ENCODE measurements around the gene SLC37A1.
A peak's percentile ranks its signal among the peaks of the same experiment; 100 is the strongest.

The SLC37A1 gene

DNA sequence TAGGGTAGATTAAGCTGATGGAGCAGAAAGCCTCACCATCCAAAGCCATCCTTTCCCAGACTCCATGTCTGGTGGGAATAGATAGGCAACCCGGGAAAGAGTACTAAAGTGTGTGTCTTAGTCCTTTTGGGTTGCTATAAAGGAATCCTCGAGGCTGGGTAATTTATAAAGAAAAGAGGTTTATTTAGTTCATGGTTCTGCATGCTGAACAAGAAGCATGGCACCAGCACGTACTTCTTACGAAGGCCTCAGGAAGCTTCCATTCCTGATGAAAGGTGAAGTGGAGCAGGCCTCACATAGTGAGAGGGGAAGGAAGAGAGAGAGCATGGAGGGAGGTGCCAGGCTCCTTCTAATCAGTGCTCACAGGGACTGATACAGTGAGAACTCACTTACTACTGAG lies 6.2 kb upstream of the SLC37A1 start:
- DNase-seq (ENCODE audit: low read depth) = no peak

DNA sequence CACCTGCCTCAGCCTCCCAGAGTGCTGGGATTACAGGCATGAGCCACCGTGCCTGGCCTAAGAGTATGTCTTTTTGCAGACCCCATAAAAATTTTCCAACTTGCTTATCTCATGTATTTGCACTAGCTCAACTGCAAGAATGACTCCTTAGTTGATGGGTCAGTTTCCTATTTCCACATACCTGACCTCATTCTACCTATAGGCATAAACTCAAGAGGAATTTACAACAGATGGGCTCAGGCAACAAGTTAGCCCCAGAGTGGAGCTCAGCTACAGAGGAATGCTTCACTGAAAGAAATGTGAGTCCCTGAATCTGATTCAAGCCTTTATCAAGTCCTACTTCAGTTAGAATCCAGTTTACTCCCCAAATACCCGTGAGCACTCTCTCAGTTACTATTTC lies 5.3 kb upstream of the SLC37A1 start:
- DNase-seq (ENCODE audit: low read depth) = no peak

- no peak for DNase-seq (ENCODE audit: low read depth)
These were observed 4.4 kb upstream of the SLC37A1 start for GRCh38 chr21:42509244-42509643.

GRCh38 chr21:42512346-42513034 lies 1.2 kb upstream of the SLC37A1 start:
- DNase-seq (ENCODE audit: low read depth) = no peak

- DNase-seq (ENCODE audit: low read depth) = peak; percentile 43
These were observed 582 bp downstream of the SLC37A1 start for GRCh38 chr21:42513985-42514882.

DNA sequence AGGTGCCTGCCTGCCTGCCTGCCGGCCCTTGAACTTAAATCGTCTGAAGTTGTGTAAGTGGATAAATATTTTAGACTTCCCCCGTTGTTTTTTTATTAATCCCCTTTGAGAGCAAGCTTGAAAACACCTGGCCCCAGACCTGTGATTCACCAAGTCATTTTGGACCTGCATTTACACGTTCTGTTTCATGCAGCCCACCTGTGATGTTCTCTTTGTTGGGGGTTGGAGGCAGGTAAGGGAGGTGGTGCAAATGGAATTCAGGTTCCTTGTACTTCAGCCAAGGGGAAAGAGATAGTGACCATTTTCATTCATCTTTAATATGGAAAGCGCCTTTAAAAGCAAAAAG lies 1.2 kb downstream of the SLC37A1 start:
- DNase-seq (ENCODE audit: low read depth) = no peak

DNA sequence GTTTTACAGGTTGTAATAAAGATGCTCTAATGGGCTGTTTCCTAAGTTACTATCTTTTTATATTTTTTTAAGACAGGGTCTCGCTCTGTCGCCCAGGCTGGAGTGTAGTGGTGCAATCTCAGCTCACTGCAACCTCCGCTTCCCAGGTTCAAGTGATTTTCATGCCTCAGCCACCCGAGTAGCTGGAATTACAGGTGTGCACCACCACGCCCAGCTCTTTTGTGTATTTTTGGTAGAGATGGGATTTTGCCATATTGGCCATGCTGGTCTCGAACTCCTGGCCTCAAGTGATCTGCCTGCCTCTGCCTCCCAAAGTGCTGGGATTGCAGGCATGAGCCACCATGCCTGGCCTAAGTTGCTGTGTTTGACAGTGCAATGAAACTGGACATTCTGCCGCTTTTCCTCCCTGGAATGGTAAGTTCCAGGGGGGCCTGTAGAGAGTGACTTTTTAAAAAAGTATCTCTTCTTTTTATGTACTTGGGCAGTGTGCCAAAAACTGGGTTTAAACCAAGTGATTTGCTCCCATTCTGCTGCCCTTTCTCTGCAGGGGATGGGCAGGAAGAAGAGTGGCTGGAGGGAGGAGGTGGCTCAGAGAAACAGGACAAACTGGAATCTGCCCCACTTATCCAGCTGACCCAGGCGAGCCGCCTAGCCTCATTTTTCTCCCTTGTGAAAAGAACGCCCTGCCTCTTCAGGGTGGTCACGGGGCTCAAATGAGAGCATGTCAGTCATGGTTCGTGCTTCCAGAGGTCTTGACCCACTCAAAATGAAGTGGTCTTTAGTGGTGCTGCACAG lies 2.3 kb downstream of the SLC37A1 start:
- DNase-seq (ENCODE audit: low read depth) = no peak

DNA sequence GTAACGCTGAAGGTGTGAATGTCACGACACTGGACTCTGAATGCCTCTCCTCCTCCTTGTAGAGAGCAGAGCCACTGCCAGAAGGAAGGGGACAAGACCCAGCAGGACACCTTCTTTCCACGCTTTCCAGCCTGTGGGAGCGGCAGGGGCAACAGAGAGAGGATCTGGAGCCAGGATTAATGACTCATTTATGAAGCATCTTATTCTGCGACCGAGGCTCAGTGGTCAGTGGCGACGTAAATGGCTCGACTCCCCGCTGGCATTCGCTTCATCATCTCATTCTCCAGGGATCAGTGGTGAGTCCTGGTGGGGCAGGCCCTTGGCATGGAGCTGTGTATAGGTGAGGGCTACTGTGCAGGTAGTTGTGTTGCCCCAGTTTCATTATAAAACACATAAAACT lies 4.6 kb downstream of the SLC37A1 start:
- DNase-seq (ENCODE audit: low read depth) = no peak

GRCh38 chr21:42518626-42519025 lies 5.0 kb downstream of the SLC37A1 start:
- DNase-seq (ENCODE audit: low read depth) = no peak

DNA sequence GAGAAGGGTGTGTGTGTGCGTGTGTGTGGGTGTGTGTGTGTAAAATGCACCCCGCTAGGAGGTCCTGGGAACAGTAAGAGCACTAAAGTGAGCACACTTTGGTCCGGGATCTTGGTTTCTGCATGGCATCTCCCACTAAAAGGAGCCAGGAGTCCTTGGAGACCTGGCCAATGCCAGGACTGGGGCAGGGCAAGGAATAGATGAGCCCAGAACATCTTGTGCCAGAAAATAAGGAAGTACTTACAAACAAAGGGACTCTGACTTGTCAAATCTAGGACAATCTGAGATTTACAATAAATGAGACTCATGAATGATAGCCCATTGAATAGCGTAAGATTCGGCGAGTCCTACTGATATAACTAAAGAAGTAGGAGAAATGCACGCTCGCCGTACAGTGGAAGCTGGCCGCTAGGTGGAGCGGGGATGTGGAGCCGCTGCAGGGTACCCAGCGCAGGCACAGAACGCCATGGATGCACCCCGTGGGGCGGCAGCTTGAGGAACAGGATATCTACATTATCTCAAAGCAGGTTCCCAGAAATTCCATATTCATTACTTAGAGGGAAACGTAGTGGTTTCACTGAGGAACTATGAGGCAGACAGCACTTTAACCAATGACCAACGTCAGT lies 7.1 kb downstream of the SLC37A1 start:
- no peak for DNase-seq (ENCODE audit: low read depth)

- no peak for DNase-seq (ENCODE audit: low read depth)
These were observed 7.7 kb downstream of the SLC37A1 start for GRCh38 chr21:42521384-42521783.

- no peak for DNase-seq (ENCODE audit: low read depth)
These were observed 8.2 kb downstream of the SLC37A1 start for GRCh38 chr21:42521805-42522204.

- no peak for DNase-seq (ENCODE audit: low read depth)
These were observed 8.6 kb downstream of the SLC37A1 start for GRCh38 chr21:42522271-42522670.

- no peak for DNase-seq (ENCODE audit: low read depth)
These were observed 9.1 kb downstream of the SLC37A1 start for GRCh38 chr21:42522771-42523170.

- no peak for DNase-seq (ENCODE audit: low read depth)
These were observed 9.6 kb downstream of the SLC37A1 start for GRCh38 chr21:42523211-42523610.

DNA sequence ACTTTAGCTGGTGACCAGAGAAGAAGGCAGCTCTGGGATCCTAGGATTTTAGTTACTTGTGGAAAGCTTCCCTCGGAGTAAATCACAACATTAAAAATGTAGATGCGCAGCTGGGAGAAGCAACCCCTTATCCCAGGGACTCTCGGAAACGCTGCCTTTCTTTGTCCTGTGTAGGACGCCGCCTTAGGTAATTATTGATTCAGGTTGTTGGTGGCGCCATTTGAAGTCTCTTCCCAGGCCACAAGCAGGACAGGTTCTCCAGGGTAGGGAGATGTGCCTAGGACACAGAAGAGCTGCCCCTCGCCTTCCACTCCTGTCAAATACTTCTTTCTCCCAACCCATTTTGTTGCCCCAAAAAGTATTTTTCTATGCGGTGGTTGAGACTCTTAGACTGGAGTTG lies 10.3 kb downstream of the SLC37A1 start:
- no peak for DNase-seq (ENCODE audit: low read depth)

- DNase-seq (ENCODE audit: low read depth) = no peak
These were observed 10.8 kb downstream of the SLC37A1 start for GRCh38 chr21:42524341-42525028.

DNA sequence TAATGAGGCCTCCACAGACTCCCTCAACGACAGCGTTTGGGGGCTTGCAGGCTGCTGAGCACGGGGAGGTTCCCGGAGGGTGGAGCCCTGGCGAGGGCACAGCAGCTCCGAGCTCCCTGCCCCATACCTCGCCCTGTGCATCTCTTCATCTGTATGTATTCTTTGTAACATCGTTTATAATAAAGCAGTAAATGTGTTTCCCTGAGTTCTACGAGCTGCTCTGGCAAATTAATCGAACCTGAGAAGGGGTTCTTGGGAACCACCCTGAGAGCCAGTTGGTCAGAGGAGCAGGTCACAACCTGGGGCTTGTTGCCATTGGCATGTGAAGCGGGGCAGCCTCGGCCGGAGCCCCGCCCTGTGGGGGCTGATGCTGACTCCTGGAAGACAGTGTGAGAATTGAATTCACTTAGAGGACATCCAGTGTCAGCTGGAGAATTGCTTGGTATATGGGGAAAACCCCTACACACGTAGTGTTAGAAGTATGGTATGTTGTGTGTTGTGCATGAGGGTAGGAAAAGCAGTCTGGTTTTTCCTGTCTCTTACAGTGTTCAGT lies 11.5 kb downstream of the SLC37A1 start:
- no peak for DNase-seq (ENCODE audit: low read depth)

- DNase-seq (ENCODE audit: low read depth) = no peak
These were observed 12.2 kb downstream of the SLC37A1 start for GRCh38 chr21:42525676-42526378.

DNA sequence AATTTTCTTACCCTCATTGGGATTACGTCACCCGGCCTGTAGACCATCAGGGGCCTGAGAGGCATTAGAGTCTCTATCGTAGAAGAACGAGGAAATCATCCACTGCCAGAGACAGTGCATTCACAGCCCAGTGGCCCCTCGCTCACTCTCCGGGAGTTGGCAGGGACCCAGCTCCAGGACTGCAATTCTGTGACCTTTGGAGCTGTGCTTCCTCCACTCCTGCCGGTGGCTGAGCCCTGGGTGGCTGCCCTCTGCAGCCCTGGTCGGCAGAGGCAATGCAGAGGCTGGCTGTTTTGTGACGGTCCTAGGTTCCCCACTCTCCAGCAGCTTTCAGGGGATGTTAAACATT lies 12.7 kb downstream of the SLC37A1 start:
- no peak for DNase-seq (ENCODE audit: low read depth)

DNA sequence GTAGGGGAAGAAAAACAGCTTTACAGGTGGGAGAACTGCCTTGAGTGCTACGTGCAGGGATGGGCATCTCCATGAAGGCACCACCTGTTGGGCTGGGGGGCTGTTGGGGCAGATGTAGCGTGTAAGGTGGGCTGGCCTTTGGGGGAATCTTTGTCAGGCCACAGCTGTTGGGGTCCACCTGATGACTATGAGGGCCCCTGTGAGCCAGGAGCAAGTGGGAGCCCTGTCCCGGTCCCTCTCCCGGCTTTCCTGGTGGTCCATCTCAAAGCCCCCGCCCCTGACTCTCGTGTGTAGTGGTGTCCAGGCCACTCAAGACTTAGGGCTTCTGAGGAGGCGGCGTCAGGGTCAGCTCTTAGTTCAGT lies 13.5 kb downstream of the SLC37A1 start:
- DNase-seq (ENCODE audit: low read depth) = no peak
